K562 (cell line): ENCODE measurements around the gene TRIM27. TPM values are rescaled to one million over a fixed set of nuclear protein-coding genes. Genes with fewer than 3 reads are reported as not detected.

ENCODE experiments used
- CREBBP ChIP-seq: IDR thresholded peaks from one replicate; pipeline ENCODE4 v1.6.1; 2012; ENCODE audit warnings: low read depth, mild to moderate bottlenecking, control low read depth, inconsistent platforms, low read length
- DIDO1 ChIP-seq: fragments of 450-650 bp; IDR thresholded peaks from 2 replicates; pipeline ENCODE4 v1.6.1; 2016; ENCODE audit warnings: low read depth, missing biosample characterization, missing genetic modification characterization
- DMBX1 ChIP-seq: fragments of 250-450 bp; sonication (Bioruptor Pico); IDR thresholded peaks from 2 replicates; pipeline ENCODE4 v1.8.0; 2022; ENCODE audit warnings: inconsistent platforms, mild to moderate bottlenecking, moderate library complexity, borderline replicate concordance
- GMEB1 ChIP-seq: fragments of 250-450 bp; sonication (Bioruptor Pico); IDR thresholded peaks from 2 replicates; pipeline ENCODE4 v1.4.0; 2020; ENCODE audit warnings: mild to moderate bottlenecking
- L3MBTL2 ChIP-seq: fragments of 450-650 bp; IDR thresholded peaks from 2 replicates; pipeline ENCODE4 v1.6.1; 2016; ENCODE audit warnings: mild to moderate bottlenecking, moderate library complexity
- MED1 ChIP-seq: sonication (generic); formaldehyde crosslinking; IDR thresholded peaks from 2 replicates; pipeline ENCODE4 v1.8.1; 2023; ENCODE audit warnings: missing genetic modification reagents, borderline replicate concordance
- MYNN ChIP-seq, 2 experiments: sonication (generic); formaldehyde crosslinking in 1 of 2; IDR thresholded peaks; 2 replicates each; pipeline versions ENCODE4 v1.5.0 to v1.6.1; 2016 to 2020; ENCODE audit warnings: antibody characterized with exemption in 1 of 2, missing genetic modification reagents in 1 of 2
- RCOR1 ChIP-seq, 2 experiments: IDR thresholded peaks; 2 replicates each; pipeline ENCODE4 v1.6.1; 2012; ENCODE audit warnings: low read depth in 2 of 2, low read length in 2 of 2, borderline replicate concordance in 1 of 2, improper control_type of control experiment in 1 of 2
- SETDB1 ChIP-seq: IDR thresholded peaks from one replicate; pipeline ENCODE4 v1.6.1; 2012; ENCODE audit warnings: low read length, control low read depth, inconsistent platforms
- SIN3B ChIP-seq: fragments of 450-650 bp; IDR thresholded peaks from 2 replicates; pipeline ENCODE4 v1.6.1; 2017; ENCODE audit warnings: low read depth, mild to moderate bottlenecking, moderate library complexity
- SPI1 ChIP-seq: IDR thresholded peaks from 2 replicates; pipeline ENCODE4 v1.6.1; 2011; ENCODE audit warnings: low read depth, low read length, control low read depth, borderline replicate concordance
- STAT5B ChIP-seq: fragments of 250-450 bp; sonication (Bioruptor Pico); IDR thresholded peaks from 2 replicates; pipeline ENCODE4 v1.8.0; 2021; ENCODE audit warnings: mild to moderate bottlenecking, inconsistent platforms
- THRAP3 ChIP-seq: fragments of 450-650 bp; IDR thresholded peaks from 2 replicates; pipeline ENCODE4 v1.6.1; 2016; ENCODE audit warnings: mild to moderate bottlenecking, inconsistent platforms, borderline replicate concordance
- TSHZ1 ChIP-seq: fragments of 250-450 bp; sonication (Bioruptor Pico); IDR thresholded peaks from 2 replicates; pipeline ENCODE4 v1.4.0; 2020; ENCODE audit warnings: mild to moderate bottlenecking, moderate library complexity
- ZBTB9 ChIP-seq: fragments of 450-650 bp; formaldehyde crosslinking; IDR thresholded peaks from 2 replicates; pipeline ENCODE4 v1.4.0; 2020; ENCODE audit warnings: mild to moderate bottlenecking, moderate library complexity
- ZNF253 ChIP-seq: fragments of 250-450 bp; sonication (Bioruptor Pico); conservative IDR thresholded peaks from 2 replicates; pipeline ENCODE4 v1.6.1; 2021; ENCODE audit warnings: mild to moderate bottlenecking
- ZNF75A ChIP-seq: fragments of 450-650 bp; formaldehyde crosslinking; IDR thresholded peaks from 2 replicates; pipeline ENCODE4 v1.4.0; 2020; ENCODE audit warnings: mild to moderate bottlenecking
- polyA plus RNA-seq, 8 experiments: library from polyadenylated mRNA; depleted of rRNA in 4 of 8; stranded (reverse) in 5 of 8; unstranded in 3 of 8; fragments of >200 nt; fragmentation: Nextera tagmentation in 2 of 8; fragmentation: Illumina TruSeq in 1 of 8; extraction: Ambion mirVana in 2 of 8; extraction: Trizol in 1 of 8; gene quantifications; 2 replicates each; pipeline versions ENCODE4 v1.2.1 to v1.2.3, GENCODE V29; 2011 to 2014; ENCODE audit warnings: inconsistent platforms in 1 of 8, missing spikeins in 1 of 8
- total RNA-seq, 7 experiments: library from RNA; depleted of rRNA in 6 of 7; stranded (reverse); fragments of >200 nt in 6 of 7; fragmentation: Illumina TruSeq in 2 of 7; extraction: Trizol in 2 of 7; gene quantifications; 2 replicates each; pipeline versions ENCODE4 v1.2.1 to v1.2.3, GENCODE V29; 2011 to 2021; ENCODE audit warnings: low replicate concordance in 1 of 7
- TF ChIP-seq, protein P1 (sequence below): fragments of 450-650 bp; formaldehyde crosslinking; IDR thresholded peaks from 2 replicates; pipeline ENCODE4 v1.4.0; 2020; ENCODE audit warnings: mild to moderate bottlenecking, mixed read lengths
- TF ChIP-seq, protein P2 (sequence below): fragments of 450-650 bp; IDR thresholded peaks from 2 replicates; pipeline ENCODE4 v1.6.1; 2016; ENCODE audit warnings: mild to moderate bottlenecking

The TRIM27 gene
- total and polyA plus RNA-seq, 9 of the 15 experiments (the other 6 are each of a cell fraction or from before 2014, with no cell fraction given): 37.7 to 235 (median 122) TPM

DNA sequence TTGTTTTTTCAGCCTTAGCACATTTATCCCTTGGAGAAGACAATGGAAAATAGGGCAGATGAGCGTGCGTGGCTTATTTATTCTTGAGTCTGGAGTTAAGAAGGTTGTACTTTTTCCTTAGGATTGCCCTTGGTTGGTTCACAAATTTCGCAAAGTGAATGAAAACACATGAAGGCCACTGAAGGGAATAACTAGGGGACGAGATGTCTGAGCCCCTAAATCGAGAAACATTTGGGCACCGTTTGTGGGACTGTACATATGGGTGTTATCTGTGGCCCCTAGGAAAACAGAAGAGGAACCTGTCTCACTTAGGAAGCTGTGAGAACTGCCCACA lies 19.4 kb upstream of the TRIM27 start (continued):
- TF ChIP-seq MYNN (IDR thresholded peaks at IDR 0.05) (no peak), MYNN (CRISPR knock-in tag; IDR thresholded peaks at IDR 0.05) (no peak), SETDB1 (no peak), MED1 (CRISPR knock-in tag) (no peak), SIN3B (no peak), ZBTB9 (no peak), L3MBTL2 (no peak), DMBX1 (CRISPR knock-in tag) (no peak), CREBBP (no peak), SPI1 (no peak), THRAP3 (no peak), ZNF253 (no peak), DIDO1 (tag) (no peak), TSHZ1 (CRISPR knock-in tag) (no peak), GMEB1 (no peak), ZNF75A (no peak), STAT5B (CRISPR knock-in tag) (no peak), RCOR1 (IDR thresholded peaks at IDR 0.05; ENCODE audit: borderline replicate concordance in 1 of 2, low read depth in 2 of 2, low read length in 2 of 2) (no peak)
- TF ChIP-seq, protein P1, sequence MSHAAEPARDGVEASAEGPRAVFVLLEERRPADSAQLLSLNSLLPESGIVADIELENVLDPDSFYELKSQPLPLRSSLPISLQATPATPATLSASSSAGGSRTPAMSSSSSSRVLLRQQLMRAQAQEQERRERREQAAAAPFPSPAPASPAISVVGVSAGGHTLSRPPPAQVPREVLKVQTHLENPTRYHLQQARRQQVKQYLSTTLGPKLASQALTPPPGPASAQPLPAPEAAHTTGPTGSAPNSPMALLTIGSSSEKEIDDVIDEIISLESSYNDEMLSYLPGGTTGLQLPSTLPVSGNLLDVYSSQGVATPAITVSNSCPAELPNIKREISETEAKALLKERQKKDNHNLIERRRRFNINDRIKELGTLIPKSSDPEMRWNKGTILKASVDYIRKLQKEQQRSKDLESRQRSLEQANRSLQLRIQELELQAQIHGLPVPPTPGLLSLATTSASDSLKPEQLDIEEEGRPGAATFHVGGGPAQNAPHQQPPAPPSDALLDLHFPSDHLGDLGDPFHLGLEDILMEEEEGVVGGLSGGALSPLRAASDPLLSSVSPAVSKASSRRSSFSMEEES (CRISPR knock-in tag): no peak
- TF ChIP-seq, protein P2, sequence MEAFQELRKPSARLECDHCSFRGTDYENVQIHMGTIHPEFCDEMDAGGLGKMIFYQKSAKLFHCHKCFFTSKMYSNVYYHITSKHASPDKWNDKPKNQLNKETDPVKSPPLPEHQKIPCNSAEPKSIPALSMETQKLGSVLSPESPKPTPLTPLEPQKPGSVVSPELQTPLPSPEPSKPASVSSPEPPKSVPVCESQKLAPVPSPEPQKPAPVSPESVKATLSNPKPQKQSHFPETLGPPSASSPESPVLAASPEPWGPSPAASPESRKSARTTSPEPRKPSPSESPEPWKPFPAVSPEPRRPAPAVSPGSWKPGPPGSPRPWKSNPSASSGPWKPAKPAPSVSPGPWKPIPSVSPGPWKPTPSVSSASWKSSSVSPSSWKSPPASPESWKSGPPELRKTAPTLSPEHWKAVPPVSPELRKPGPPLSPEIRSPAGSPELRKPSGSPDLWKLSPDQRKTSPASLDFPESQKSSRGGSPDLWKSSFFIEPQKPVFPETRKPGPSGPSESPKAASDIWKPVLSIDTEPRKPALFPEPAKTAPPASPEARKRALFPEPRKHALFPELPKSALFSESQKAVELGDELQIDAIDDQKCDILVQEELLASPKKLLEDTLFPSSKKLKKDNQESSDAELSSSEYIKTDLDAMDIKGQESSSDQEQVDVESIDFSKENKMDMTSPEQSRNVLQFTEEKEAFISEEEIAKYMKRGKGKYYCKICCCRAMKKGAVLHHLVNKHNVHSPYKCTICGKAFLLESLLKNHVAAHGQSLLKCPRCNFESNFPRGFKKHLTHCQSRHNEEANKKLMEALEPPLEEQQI: no peak; the same call in 1 of the 2 replicates
